CD4-positive, CD25-positive, alpha-beta regulatory T cell (primary cell): Measurements from ENCODE around the gene CAMK2D. TPM values are rescaled to one million over a fixed set of nuclear protein-coding genes. Genes with fewer than 3 reads are reported as not detected.

Experiments
- ATAC-seq, 2 donors: fragments of 150-1000 bp; cut with Tn5 transposase; one replicate each; pipeline ENCODE4 v1.10.0; 2021; ENCODE audit warnings: low read depth in 2 of 2, moderate number of reproducible peaks in 2 of 2, moderate library complexity in 1 of 2
- DNase-seq, 3 donors: peaks; one replicate each; pipeline versions ENCODE4 v3.0.0 to v3.0.0-alpha.2; 2012 to 2022; ENCODE audit warnings: mixed read lengths in 1 of 3
- H3K27ac ChIP-seq: one replicate; pipeline ENCODE4 v1.7.0; 2013; ENCODE audit warnings: mild to moderate bottlenecking, low read length; ENCODE audit not compliant: insufficient read depth, poor library complexity, severe bottlenecking
- H3K27me3 ChIP-seq: one replicate; pipeline ENCODE4 v1.7.0; 2013; ENCODE audit warnings: low read length; ENCODE audit not compliant: control insufficient read depth, insufficient read depth
- H3K36me3 ChIP-seq: one replicate; pipeline ENCODE4 v1.7.0; 2013; ENCODE audit warnings: mild to moderate bottlenecking, low read length, moderate library complexity; ENCODE audit not compliant: control insufficient read depth, insufficient read depth
- H3K4me1 ChIP-seq: 2 replicates; pipeline ENCODE4 v1.7.0; 2013; ENCODE audit warnings: mild to moderate bottlenecking, low read length; ENCODE audit not compliant: insufficient read depth, control insufficient read depth, poor library complexity, severe bottlenecking
- H3K4me3 ChIP-seq: one replicate; pipeline ENCODE4 v1.7.0; 2013; ENCODE audit warnings: low read depth, mild to moderate bottlenecking, low read length, moderate library complexity
- H3K9me3 ChIP-seq, 2 experiments: 1 replicate in 1 of 2; 2 replicates in 1 of 2; pipeline ENCODE4 v1.7.0; 2013; ENCODE audit warnings: low read length in 2 of 2, mild to moderate bottlenecking in 1 of 2, moderate library complexity in 1 of 2; ENCODE audit not compliant: control insufficient read depth in 2 of 2
- H3K27ac Mint-ChIP-seq, 3 donors: one replicate each; pipeline ENCODE4 v1.8.0; 2020 to 2022; ENCODE audit warnings: mild to moderate bottlenecking in 3 of 3, mixed read lengths in 3 of 3, moderate library complexity in 2 of 3
- H3K27me3 Mint-ChIP-seq: one replicate; pipeline ENCODE4 v1.8.0; 2022; ENCODE audit warnings: mild to moderate bottlenecking, mixed read lengths
- H3K36me3 Mint-ChIP-seq: one replicate; pipeline ENCODE4 v1.8.0; 2020; ENCODE audit warnings: mixed read lengths
- H3K4me1 Mint-ChIP-seq, 4 donors: one replicate each; pipeline ENCODE4 v1.8.0; 2020 to 2022; ENCODE audit warnings: mixed read lengths in 4 of 4, mild to moderate bottlenecking in 1 of 4
- H3K4me3 Mint-ChIP-seq, 4 donors: one replicate each; pipeline ENCODE4 v1.8.0; 2020 to 2022; ENCODE audit warnings: mild to moderate bottlenecking in 4 of 4, mixed read lengths in 4 of 4, moderate library complexity in 3 of 4
- H3K9me3 Mint-ChIP-seq, 7 donors: one replicate each; pipeline ENCODE4 v1.8.0; 2020 to 2022; ENCODE audit warnings: mixed read lengths in 7 of 7, mild to moderate bottlenecking in 3 of 7, moderate library complexity in 2 of 7
- polyA plus RNA-seq, 4 donors: library from polyadenylated mRNA; unstranded; fragments of 300-500 nt; fragmentation: Illumina TruSeq; gene quantifications; one replicate each; pipeline ENCODE4 v1.2.3, GENCODE V29; 2021
- total RNA-seq: library from RNA; stranded (reverse); gene quantifications from one replicate; pipeline ENCODE4 v1.2.3, GENCODE V29; 2022

The CAMK2D gene
- total and polyA plus RNA-seq, 5 donors from 2014 or later: 24.5 to 42.7 (median 26.2) TPM

DNA sequence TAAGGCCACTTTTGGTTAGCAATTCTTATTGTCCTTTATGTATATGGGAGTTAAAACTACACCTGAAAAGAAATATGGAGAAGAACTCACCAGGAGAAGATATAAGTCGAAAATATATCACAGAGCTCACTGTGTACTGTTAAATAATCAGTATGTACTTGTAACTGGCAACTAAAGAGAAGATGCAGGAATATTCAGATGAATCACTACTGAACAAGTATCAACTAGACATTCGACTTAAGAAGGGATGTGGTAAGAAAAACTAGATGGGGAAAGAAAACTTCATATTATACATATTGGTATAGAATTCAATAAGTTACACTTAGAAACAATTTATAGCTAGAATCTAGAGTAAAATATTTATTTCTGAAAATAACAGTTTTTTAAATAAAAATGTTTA is 230.0 kb downstream of the CAMK2D start:
- Mint-ChIP-seq H3K36me3 (peaks cover 49% of the 10 kb centered on the region), H3K4me3 (no peak overlapping the region), H3K4me1 (peaks cover 0 to 19% (median 10%) of the 10 kb centered on the region in 4 donors), H3K9me3 (no peaks in the 10 kb centered on the region), H3K27ac (no peak overlapping the region), H3K27me3 (no peaks in the 10 kb centered on the region)
- Histone ChIP-seq H3K4me1 (no peaks in the 10 kb centered on the region), H3K27me3 (no peaks in the 10 kb centered on the region), H3K9me3 (no peaks in the 10 kb centered on the region), H3K4me3 (no peak overlapping the region), H3K36me3 (peaks cover 26% of the 10 kb centered on the region), H3K27ac (no peak overlapping the region)
- ATAC-seq (no peak), DNase-seq (no peak)

DNA sequence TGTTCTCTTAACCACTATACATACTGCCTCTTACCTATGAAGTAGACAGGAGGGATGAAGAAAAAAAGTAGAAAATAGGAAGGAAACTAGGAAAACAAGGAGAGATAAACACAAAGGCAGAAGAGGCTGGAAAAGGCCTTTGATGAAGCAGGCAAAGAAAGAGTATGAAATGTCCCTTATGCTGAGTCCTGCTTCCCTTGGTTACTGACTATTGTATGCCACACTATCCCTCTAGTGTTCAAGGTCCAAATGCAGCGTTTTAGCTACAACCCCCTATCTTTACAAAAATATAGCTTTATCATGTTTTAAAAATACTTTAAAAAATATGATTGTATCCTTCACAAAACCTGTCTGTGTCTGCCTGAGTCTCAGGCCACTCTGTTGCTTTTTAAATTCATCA is 233.1 kb downstream of the CAMK2D start:
- H3K27ac Mint-ChIP-seq: peak overlapping the region in 1 of 3 donors; percentile 17
- no peaks in the 10 kb centered on the region for H3K9me3 ChIP-seq
- no peaks in the 10 kb centered on the region for H3K27me3 ChIP-seq
- H3K4me3 ChIP-seq: no peak overlapping the region
- no peaks in the 10 kb centered on the region for H3K9me3 Mint-ChIP-seq
- no peaks in the 10 kb centered on the region for H3K27me3 Mint-ChIP-seq
- peaks cover 45% of the 10 kb centered on the region for H3K36me3 Mint-ChIP-seq
- H3K36me3 ChIP-seq: peaks cover 32% of the 10 kb centered on the region
- DNase-seq (no peak), ATAC-seq (no peak)
- no peaks in the 10 kb centered on the region for H3K4me1 ChIP-seq
- H3K27ac ChIP-seq: no peak overlapping the region
- peaks cover 0 to 13% (median 9%) of the 10 kb centered on the region in 4 donors for H3K4me1 Mint-ChIP-seq
- no peak overlapping the region for H3K4me3 Mint-ChIP-seq

DNA sequence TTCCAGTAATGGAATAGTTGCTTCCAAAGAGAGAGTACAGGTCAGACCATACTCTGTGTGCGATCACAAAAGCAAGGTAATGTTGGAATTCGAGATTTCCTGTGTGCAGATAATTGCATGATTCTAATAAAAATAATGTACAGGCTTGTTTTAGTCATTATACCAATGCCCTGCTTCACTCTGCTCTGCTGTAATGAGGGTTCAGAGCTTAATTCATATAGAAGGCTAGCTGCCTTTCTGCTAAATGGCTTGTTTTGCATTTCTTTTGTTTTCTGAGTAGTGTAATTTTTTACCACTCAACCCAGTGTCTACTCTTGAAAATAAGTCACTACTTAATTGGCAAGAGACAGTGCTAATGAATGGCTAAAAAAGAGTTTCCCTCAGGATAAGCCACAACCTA is 236.0 kb downstream of the CAMK2D start:
- no peaks in the 10 kb centered on the region for H3K4me1 ChIP-seq
- Mint-ChIP-seq H3K9me3 (no peaks in the 10 kb centered on the region), H3K36me3 (peaks cover 39% of the 10 kb centered on the region), H3K4me3 (no peak overlapping the region), H3K4me1 (peaks cover 0 to 11% (median 6%) of the 10 kb centered on the region in 4 donors), H3K27me3 (no peaks in the 10 kb centered on the region), H3K27ac (no peak overlapping the region)
- ATAC-seq (no peak), DNase-seq (no peak)
- no peaks in the 10 kb centered on the region for H3K27me3 ChIP-seq
- H3K36me3 ChIP-seq: peaks cover 22% of the 10 kb centered on the region
- no peak overlapping the region for H3K27ac ChIP-seq
- no peak overlapping the region for H3K4me3 ChIP-seq
- no peaks in the 10 kb centered on the region for H3K9me3 ChIP-seq

DNA sequence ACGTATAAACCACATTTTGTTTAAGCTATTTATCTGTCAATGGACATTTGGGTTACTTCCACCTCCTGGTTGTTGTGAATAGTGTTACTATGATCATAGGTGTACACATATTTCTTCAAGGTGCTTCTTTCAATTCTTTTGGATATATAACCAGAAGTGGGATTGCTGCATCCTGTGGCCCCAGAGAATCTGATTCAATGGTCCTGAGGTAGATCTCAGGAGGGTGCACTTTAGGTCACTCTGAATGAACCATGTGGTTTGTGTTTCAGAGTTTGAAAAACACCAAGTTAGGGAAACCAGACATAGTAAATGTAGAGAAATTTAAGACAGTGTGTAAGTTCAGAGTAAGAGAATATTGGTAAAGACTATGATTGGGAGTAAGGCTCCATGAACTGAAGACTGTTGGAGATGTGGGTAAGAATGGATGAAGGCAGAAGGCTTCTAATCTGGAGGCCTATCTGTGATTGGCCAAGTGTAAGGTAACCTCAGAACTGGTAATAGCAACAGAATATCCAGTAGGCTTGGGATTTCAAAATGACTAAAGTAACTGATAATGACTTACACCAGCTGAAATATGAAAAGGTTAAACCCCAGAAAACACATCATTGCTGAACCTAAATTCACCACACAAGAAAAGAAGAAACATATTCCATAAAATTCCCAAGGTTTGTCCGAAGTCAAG is 236.9 kb downstream of the CAMK2D start:
- DNase-seq (peak in 1 of 3 donors; percentile 15), ATAC-seq (no peak)
- H3K9me3 Mint-ChIP-seq: no peaks in the 10 kb centered on the region
- no peaks in the 10 kb centered on the region for H3K9me3 ChIP-seq
- H3K36me3 ChIP-seq: peaks cover 21% of the 10 kb centered on the region
- no peak overlapping the region for H3K27ac ChIP-seq
- peaks cover 0 to 11% (median 6%) of the 10 kb centered on the region in 4 donors for H3K4me1 Mint-ChIP-seq
- peaks cover 35% of the 10 kb centered on the region for H3K36me3 Mint-ChIP-seq
- H3K27me3 Mint-ChIP-seq: no peaks in the 10 kb centered on the region
- no peak overlapping the region for H3K27ac Mint-ChIP-seq
- H3K27me3 ChIP-seq: no peaks in the 10 kb centered on the region
- no peaks in the 10 kb centered on the region for H3K4me1 ChIP-seq
- no peak overlapping the region for H3K4me3 Mint-ChIP-seq
- H3K4me3 ChIP-seq: no peak overlapping the region

DNA sequence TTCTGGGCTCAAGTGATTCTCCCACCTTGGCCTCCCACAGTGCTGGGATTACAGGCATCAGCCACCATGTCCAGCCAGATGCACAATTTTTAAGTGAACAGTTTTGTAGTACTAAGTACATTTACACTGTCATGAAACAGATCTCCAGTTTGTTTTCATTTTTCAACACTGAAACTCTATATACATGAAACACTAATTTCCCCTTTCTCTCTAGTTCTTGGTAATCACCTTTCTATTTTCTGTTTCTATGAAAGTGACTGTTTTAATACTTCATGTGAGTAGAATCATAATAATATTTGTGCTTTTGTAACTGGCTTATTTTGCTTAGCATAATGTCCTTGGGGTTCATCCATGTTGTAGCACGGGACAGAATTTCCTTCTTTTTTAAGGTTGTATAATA is 237.4 kb downstream of the CAMK2D start:
- H3K36me3 ChIP-seq: peaks cover 16% of the 10 kb centered on the region
- DNase-seq (peak in 1 of 3 donors; percentile 41), ATAC-seq (no peak)
- Mint-ChIP-seq H3K4me3 (no peak overlapping the region), H3K36me3 (peaks cover 32% of the 10 kb centered on the region), H3K27me3 (no peaks in the 10 kb centered on the region), H3K9me3 (no peaks in the 10 kb centered on the region), H3K4me1 (peaks cover 0 to 13% (median 7%) of the 10 kb centered on the region in 4 donors), H3K27ac (peak overlapping the region in 1 of 3 donors; percentile 61)
- H3K4me1 ChIP-seq: no peaks in the 10 kb centered on the region
- no peaks in the 10 kb centered on the region for H3K9me3 ChIP-seq
- H3K27ac ChIP-seq: no peak overlapping the region
- H3K4me3 ChIP-seq: no peak overlapping the region
- no peaks in the 10 kb centered on the region for H3K27me3 ChIP-seq

DNA sequence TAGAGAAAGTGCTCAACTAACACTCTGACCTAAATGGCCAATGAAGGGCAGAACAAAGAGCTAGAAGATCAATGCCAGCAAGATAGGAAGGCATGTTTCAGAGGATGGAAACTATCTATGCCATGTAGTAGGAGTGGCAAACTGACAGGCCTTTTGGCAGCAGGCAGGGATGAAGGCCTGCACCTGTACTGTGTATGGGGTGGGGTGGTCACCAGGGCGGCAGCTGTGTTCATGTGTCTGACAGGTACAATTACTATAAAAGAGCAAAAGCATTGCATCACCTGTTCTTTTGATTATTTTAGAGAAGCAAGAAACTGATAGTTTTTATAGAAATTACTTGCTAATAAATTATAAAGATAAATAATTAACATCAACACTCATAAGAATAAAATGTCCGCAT is 239.1 kb downstream of the CAMK2D start:
- ATAC-seq: no peak
- H3K36me3 ChIP-seq: peaks cover 19% of the 10 kb centered on the region
- H3K9me3 Mint-ChIP-seq: no peaks in the 10 kb centered on the region
- no peak overlapping the region for H3K4me3 ChIP-seq
- no peak for DNase-seq
- no peaks in the 10 kb centered on the region for H3K4me1 ChIP-seq
- H3K4me3 Mint-ChIP-seq: no peak overlapping the region
- H3K27me3 Mint-ChIP-seq: no peaks in the 10 kb centered on the region
- peaks cover 35% of the 10 kb centered on the region for H3K36me3 Mint-ChIP-seq
- no peak overlapping the region for H3K27ac Mint-ChIP-seq
- peaks cover 0 to 19% (median 8%) of the 10 kb centered on the region in 4 donors for H3K4me1 Mint-ChIP-seq
- H3K27ac ChIP-seq: no peak overlapping the region
- H3K27me3 ChIP-seq: no peaks in the 10 kb centered on the region
- H3K9me3 ChIP-seq: no peaks in the 10 kb centered on the region

DNA sequence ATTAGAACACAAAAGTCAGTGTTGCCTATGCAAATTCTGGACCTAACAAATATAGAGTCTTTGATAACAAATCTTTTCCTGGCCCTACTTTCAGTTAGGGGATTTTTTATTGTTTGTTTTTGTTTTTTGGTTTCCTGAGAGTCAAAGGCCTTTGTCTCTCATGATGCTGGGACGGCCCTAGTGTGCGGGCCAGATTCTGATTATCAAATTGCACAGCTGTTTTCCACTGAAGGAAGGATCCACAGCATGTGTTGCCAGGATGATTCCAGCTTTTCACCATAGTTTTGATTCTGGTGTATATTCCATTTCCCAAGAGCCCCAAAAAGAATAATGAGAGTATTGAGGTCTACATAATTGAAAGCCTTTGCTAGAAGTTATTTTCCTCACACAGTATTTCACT is 248.2 kb downstream of the CAMK2D start:
- Mint-ChIP-seq H3K9me3 (no peaks in the 10 kb centered on the region), H3K36me3 (peaks cover 46% of the 10 kb centered on the region), H3K4me3 (no peak overlapping the region), H3K27me3 (no peaks in the 10 kb centered on the region), H3K4me1 (peaks cover 0 to 6% (median 2%) of the 10 kb centered on the region in 4 donors), H3K27ac (no peak overlapping the region)
- no peak overlapping the region for H3K4me3 ChIP-seq
- no peak for ATAC-seq
- no peaks in the 10 kb centered on the region for H3K4me1 ChIP-seq
- H3K27me3 ChIP-seq: no peaks in the 10 kb centered on the region
- no peak overlapping the region for H3K27ac ChIP-seq
- peaks cover 49% of the 10 kb centered on the region for H3K36me3 ChIP-seq
- no peaks in the 10 kb centered on the region for H3K9me3 ChIP-seq
- DNase-seq: no peak

DNA sequence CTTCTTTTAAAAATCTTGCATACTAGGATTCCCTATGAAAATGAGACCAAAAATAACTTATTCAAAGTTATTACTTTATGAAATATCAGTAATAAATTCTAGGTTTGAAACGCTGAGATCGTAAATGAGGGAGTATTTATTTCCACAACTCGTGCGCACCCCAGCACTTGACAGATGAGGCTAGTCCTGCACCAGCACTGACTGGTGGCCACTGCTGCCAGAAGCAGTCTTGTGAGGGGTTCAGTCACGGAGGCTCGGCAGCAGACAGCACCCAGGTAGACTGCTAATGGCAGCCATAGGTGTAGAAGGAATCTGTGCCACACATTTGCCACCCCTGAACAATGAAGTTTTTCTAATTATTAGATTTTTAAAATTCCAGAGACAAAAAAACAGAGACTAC is 248.7 kb downstream of the CAMK2D start:
- H3K9me3 ChIP-seq: no peaks in the 10 kb centered on the region
- peaks cover 0 to 5% (median 2%) of the 10 kb centered on the region in 4 donors for H3K4me1 Mint-ChIP-seq
- no peaks in the 10 kb centered on the region for H3K27me3 ChIP-seq
- no peak for DNase-seq
- H3K36me3 ChIP-seq: peaks cover 54% of the 10 kb centered on the region
- no peak overlapping the region for H3K4me3 ChIP-seq
- H3K4me1 ChIP-seq: no peaks in the 10 kb centered on the region
- H3K27ac ChIP-seq: no peak overlapping the region
- no peaks in the 10 kb centered on the region for H3K9me3 Mint-ChIP-seq
- H3K4me3 Mint-ChIP-seq: no peak overlapping the region
- H3K27me3 Mint-ChIP-seq: no peaks in the 10 kb centered on the region
- peaks cover 47% of the 10 kb centered on the region for H3K36me3 Mint-ChIP-seq
- no peak overlapping the region for H3K27ac Mint-ChIP-seq
- no peak for ATAC-seq
